ENCODE measurements around the gene AKAP7. TPM values are rescaled to one million over a fixed set of nuclear protein-coding genes. Genes with fewer than 3 reads are reported as not detected.

AKAP7 gene
- total RNA-seq, 1 experiment from 2014 or later, result 3.1 TPM

- ChIA-PET RAD21 (ENCODE audit: low non-redundant PET in 1 of 2, low total read pairs in 2 of 2, uncharacterized antibody in 2 of 2, unreplicated experiment in 2 of 2) (no interaction called here), POLR2A (interaction anchor here (1.1 kb wide), 1 partner anchor 20 kb away, joined by 3 read pairs; no protein-coding TSS in a partner anchor), CTCF (no interaction called here)
- Histone ChIP-seq H3K4me3 (replicated peaks in 1 of 2; ENCODE audit: low read depth in 1 of 2, low read length in 2 of 2) (no peak overlapping the region), H3K27me3 (ENCODE audit: insufficient read depth, low read length) (no peaks in the 10 kb centered on the region), H3K4me1 (ENCODE audit: control insufficient read depth in 1 of 2, insufficient read depth in 2 of 2, low read length in 2 of 2) (no peaks in the 10 kb centered on the region), H3K36me3 (ENCODE audit: control insufficient read depth in 1 of 2, insufficient read depth in 2 of 2, low read length in 2 of 2) (no peaks in the 10 kb centered on the region), H4K20me1 (ENCODE audit: insufficient read depth) (no peaks in the 10 kb centered on the region), H3K79me2 (ENCODE audit: insufficient read depth, low read length) (no peaks in the 10 kb centered on the region), H3K9me3 (ENCODE audit: control insufficient read depth in 1 of 2, insufficient read depth in 1 of 2, low read depth in 1 of 2, low read length in 2 of 2) (no peaks in the 10 kb centered on the region), H3K9ac (ENCODE audit: low read length) (no peak overlapping the region), H2AFZ (ENCODE audit: low read depth, low read length, poor library complexity, severe bottlenecking) (no peak overlapping the region), H3K9me2 (ENCODE audit: insufficient read depth) (no peaks in the 10 kb centered on the region), H3K4me2 (ENCODE audit: low read length) (no peak overlapping the region), H3K27ac (ENCODE audit: low read depth, low read length) (no peak overlapping the region)
- DNase-seq (ENCODE audit: low read depth, low spot score) (no peak), ATAC-seq (no peak)
- BruUV-seq (replicated peaks), result no TSS peak
- TF ChIP-seq SIN3A (IDR thresholded peaks at IDR 0.05; ENCODE audit: low read depth) (no peak), ATF3 (IDR thresholded peaks at IDR 0.05) (no peak), POLR2AphosphoS5 (IDR thresholded peaks at IDR 0.05; ENCODE audit: low read depth, low read length) (no peak), ZBTB33 (IDR thresholded peaks at IDR 0.05; ENCODE audit: extremely low read depth, insufficient replicate concordance, low read length) (no peak), RAD21 (IDR thresholded peaks at IDR 0.05; ENCODE audit: low read depth) (no peak), EZH2 (IDR thresholded peaks at IDR 0.05) (no peak), CEBPB (IDR thresholded peaks at IDR 0.05; ENCODE audit: low read depth) (no peak), POLR2A (IDR thresholded peaks at IDR 0.05; ENCODE audit: borderline replicate concordance, extremely low read depth, insufficient read depth, insufficient read length) (no peak), JUND (IDR thresholded peaks at IDR 0.05) (no peak), TCF7L2 (IDR thresholded peaks at IDR 0.05; ENCODE audit: borderline replicate concordance, extremely low read depth, insufficient read depth, insufficient read length) (no peak), ELF1 (IDR thresholded peaks at IDR 0.05; ENCODE audit: borderline replicate concordance, low read depth) (no peak), ZFX (IDR thresholded peaks at IDR 0.05) (no peak), EZH2phosphoT487 (IDR thresholded peaks at IDR 0.05; ENCODE audit: borderline replicate concordance) (no peak), SRF (IDR thresholded peaks at IDR 0.05; ENCODE audit: low read depth) (no peak), YY1 (IDR thresholded peaks at IDR 0.05; ENCODE audit: extremely low read depth, insufficient replicate concordance, low read depth, low read length) (no peak), FOSL1 (IDR thresholded peaks at IDR 0.05; ENCODE audit: low read depth) (no peak), MAX (IDR thresholded peaks at IDR 0.05) (no peak), CTCF (IDR thresholded peaks at IDR 0.05 in 2 of 3, conservative IDR thresholded peaks at IDR 0.05 in 1 of 3; ENCODE audit: borderline replicate concordance in 1 of 3, insufficient read depth in 1 of 3, low read depth in 2 of 3, low read length in 2 of 3) (no peak)
- intact Hi-C loops (cut with micrococcal nuclease), result no loop called here
These were observed 25.0 kb downstream of the AKAP7 start for GRCh38 chr6:131160254-131160758.
